DMS114 treated with DMSO at 0.1 percent for 48 hours (cell line): Measurements from ENCODE around the gene NEDD8.
"Not testable (repeated sequence)": the region's sequence is repeated elsewhere in the genome, so short reads cannot be mapped to it uniquely, and the experiment has no call there.

Source experiments
- DNase-seq: peaks from one replicate; lab custom pipeline; 2025; ENCODE audit not compliant: unreplicated experiment; lab: John Stamatoyannopoulos, UW

The NEDD8 gene

DNA sequence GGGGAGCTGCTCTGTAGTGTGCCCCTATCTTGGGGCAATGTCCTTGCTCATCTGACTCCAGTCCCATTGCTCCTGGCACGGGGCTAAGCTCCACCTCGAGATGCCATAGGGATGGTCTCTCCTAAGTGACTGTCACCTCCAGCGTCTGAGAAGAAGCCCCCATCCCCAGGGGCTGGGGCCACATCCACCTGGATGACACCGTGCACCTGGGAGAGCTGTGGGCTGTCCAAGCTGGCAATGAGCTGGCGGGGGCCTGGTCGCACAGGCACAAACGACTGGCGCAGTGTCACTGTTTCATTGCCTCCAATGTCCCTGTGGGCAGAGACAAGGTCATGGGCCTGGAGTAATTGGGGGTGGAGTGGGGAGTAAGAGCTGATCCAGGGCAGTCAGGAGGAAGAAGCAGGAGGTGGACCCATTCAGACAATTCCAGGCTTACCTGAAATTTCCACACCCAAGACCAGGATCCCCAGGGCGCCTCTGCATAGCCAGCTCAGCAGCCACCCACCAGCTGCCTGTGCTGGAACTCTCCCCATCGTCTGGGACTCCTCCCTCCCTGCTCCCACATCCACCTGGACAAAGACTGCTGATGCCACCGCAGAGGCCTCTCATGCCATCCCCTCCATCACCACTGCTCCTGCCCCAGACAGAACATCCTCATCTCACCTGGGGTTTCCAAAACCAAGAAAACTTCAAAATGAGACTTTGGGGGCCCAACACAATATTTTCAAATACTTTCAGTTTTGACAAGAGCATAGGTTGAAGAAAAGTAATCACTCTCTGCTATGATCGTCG is 17.3 kb upstream of the NEDD8 start:
- no peak for DNase-seq

DNA sequence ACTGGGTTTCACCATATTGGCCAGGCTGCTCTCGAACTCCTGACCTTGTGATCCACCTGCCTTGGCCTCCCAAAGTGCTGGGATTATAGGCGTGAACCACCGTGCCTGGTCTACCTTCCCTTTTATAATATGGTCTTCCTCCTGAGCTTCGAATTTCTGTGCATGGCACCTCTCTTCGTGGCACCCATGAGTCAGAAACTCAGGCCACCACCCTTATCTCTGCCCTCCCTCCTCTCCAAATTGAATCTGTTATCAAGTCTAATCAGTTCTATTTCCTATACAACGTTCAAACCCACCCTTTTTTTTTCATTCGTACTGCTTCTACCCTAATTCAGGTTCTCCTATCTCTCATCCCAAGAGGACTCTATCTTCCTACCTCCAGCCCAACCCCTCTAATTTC is 15.3 kb upstream of the NEDD8 start:
- DNase-seq = no peak

- no peak for DNase-seq
These were observed 14.6 kb upstream of the NEDD8 start for GRCh38 chr14:24246765-24247212.

- DNase-seq = not testable (repeated sequence)
These were observed 13.2 kb upstream of the NEDD8 start for GRCh38 chr14:24245350-24245749.

GRCh38 chr14:24243336-24243836 is 11.2 kb upstream of the NEDD8 start:
- no peak for DNase-seq

DNA sequence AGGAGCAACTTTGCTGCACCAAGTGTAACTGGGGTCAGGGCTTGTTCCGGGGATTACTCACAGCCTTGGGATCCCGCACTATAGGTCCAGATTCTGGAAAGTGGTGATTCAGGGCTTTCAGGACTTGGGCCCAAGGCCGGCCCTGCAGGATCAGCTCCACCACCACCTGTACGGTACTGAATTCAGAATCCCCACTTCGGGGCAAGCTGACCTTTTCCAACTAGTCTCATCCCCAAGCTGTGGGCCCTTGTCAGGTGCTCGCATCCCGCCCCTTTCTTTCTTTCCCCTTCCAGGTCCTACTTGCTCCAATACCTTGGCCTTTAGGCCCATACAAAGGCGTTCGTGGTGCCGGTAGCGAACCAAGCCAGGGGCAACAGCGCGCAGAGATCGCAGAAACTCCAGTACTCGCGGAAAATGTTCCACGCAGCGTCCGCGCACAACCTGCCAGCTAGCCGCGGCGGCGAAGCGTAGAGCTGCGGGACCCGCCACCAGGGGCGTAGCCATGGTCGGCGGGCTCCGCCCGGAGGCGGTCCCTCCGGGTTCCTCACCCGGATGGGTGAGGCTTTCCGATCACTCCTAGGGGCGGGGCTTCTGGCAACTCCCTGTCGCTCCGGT is 9.8 kb upstream of the NEDD8 start:
- DNase-seq = peak; percentile 94

DNA sequence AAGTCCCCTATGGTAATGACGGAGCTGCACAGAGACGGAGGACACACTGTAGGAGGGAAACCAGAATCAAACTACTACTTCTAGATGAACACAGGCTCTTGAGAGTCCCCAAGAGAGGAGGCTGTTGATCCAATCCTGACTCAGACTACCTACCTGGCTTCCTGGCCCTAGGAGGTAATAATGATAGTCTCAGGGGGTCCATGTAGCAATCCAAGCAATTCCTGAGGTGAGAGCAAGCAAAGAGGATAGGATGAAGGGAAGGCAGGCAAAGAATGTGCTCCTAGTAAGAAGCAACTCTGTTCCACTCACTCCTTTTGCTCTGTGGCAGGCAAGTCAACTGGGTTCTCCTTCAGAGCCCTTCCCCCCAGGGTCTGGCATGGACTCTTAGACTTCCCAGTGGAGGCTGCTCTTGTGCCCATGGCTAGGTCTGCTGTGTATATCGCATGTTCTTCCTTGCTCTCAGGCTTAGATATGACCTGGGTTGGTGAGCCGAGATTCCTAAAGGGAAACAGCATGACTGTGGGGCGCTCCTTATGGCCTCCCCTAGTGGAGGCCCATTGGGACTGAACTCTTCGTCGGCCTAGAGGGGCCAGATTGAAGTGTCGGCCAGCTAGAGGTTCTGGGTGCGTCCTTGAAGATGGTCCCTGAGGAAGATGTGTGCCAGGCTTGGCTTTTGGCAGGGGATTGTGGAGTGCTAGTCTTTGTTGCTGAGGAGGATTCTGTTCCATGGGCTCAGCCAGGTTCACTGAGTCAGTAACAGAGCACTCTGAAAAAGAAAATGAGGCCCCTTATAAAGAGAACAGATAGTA is 8.1 kb upstream of the NEDD8 start:
- DNase-seq = no peak

DNA sequence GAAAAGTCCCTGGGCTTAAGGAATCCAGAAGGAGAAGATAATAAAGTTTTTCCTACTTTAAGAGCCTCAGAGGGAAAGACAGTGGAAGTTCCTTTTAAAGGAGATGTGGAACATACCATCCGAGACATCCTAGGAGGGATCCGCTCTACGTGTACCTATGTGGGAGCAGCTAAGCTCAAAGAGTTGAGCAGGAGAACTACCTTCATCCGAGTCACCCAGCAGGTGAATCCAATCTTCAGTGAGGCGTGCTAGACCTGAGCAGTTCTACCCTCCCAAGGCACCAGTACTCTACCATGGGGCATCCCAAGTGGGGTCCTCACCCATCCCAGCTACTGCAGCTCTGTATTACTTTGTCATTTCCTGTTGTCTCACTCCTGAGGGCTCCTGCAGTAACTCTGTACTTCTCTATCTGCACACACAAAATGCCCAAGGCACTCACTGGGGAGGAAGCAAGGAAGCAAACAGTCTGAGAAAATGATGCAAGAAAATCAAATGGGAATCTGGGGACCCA is 6.4 kb upstream of the NEDD8 start:
- no peak for DNase-seq

GRCh38 chr14:24238123-24238522 is 6.0 kb upstream of the NEDD8 start:
- no peak for DNase-seq

DNA sequence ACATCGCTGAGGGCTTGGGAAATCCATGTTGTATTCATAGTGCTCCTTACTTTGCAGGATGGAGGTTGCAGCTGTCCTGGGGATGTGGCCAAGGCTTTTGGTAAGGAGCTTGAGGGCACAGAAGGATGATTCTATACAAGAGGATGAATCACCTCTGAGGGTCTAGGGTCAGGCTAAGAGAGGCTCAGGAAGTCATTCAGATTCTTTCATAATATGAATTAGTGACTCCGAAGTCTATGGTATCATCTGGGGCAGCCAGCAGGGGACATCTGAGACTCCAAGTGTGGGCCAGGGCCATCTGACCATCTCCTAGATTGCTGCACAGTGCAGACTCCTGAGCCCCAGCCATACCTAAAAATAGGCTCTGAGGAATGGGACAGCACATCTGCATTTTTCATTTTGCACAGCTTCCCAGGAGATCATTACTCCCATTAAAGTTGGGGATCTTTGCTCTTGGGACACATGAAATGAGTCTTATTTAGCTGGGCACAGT is 5.3 kb upstream of the NEDD8 start:
- no peak for DNase-seq

DNA sequence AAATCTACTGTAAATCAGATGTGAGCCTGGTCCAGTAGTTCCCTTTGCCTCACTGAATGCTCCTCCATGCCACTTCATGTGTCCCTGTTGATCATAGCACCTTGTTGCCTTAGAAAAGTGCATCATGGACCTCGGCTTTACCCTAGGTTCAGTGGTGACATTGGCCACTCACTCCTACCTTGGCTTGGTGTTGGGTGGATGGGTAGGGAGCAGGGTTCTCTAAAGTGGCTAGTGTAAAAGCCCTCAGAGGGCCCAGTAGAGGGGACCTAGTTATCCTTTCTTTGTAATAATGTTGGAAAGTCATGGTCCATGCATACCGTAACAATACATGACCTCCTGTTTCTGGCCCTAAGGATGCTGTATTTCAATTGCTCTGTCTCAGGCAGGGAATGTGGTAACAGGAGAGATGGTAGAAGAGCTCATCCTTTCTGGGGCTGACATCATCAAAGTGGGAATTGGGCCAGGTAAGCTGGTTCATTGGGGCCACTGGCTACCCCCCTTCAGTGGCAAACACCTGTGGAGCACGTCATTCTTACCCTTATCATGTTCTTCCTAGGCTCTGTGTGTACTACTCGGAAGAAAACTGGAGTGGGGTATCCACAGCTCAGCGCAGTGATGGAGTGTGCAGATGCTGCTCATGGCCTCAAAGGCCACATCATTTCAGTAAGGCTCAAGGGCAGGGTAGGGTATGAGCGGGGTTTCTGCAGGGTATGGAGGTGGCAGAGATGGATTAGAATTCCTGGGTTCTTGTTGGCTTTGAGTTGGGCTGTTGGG is 4.7 kb upstream of the NEDD8 start:
- no peak for DNase-seq

DNA sequence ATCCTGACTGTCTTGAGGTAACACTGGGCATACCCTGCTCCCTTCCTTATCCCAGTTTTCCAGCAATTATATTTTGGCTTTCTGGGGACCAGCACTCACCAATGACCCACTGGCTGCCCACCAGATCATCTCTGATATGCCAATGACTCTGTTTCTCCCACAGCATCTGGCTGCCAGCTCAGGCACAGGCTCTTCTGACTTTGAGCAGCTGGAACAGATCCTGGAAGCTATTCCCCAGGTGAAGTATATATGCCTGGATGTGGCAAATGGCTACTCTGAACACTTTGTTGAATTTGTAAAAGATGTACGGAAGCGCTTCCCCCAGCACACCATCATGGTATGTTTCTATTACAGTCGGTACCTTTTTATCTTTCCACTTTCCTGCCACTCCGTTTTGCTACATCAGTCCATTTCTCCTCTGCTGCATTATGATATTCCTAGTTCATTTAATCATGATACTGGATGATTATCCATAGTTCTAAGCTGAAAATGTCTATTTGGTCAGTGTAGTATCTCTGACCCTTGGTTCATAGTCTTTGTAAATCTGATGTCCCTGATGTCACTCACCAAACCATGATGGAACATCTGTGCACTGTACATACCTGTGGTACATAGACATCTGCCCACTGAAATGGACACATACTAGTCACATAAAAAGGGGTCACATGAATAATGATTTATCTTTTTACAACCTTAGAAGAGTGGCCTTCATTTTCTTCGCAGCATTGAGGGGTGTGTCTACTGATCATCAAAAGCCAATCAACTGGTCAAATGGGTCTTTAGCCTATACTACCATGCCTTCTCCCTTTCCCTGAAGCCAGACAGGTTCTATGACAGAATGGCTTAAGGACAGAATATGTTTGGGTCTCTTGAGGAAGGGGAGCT is 3.9 kb upstream of the NEDD8 start:
- DNase-seq = no peak

DNA sequence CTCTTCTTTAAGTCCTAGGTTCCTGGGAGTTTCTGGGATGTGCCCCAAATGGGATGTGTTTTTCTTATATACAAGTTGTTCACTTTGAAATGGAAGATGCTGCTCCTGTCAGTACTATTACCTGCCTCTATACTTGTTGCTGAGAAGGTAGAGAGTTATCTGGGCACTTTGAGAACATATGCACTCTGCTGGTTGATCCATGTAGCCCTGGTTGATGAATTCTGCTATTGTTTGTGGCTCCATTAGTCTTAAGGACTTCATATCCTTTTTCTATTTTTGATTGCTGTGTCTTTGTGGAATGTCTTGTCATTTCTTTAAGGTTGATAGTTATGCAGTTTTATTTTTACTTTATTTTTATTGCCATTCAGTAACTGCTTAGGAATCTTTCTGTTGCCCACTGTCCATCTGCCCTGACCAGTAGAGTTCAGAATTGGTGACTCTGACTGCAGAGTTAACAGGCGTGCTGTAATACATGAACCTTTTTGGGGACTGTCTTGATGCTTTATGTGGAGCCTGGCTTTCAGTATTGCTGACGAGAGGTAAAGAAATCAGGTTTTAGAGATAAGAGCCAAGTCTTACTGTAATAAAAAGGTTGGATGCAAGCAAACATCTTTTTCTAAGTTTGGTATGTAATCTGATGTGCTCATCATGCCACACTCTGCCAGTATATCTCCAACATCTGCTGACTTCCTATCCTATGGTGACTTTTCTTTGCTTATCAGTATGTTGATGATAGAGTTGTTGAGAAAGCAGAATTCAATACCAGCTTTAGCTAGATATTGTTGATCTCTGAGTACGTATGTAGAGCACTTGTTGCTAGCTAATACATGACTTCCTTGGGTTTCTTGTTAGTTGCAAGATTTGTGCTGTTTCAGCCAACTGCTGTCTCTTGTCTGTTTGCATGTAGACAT is 2.2 kb upstream of the NEDD8 start:
- DNase-seq = no peak

GRCh38 chr14:24233538-24233866 is 1.3 kb upstream of the NEDD8 start:
- DNase-seq = no peak

- DNase-seq = peak; percentile 82
These were observed 724 bp upstream of the NEDD8 start, which contains the start of gene GMPR2 for GRCh38 chr14:24232645-24233537. Gene GMPR2, plus strand, starts transcription at chr14:24232929. Its CDS starts 325 bp downstream, at chr14:24233254.

- no peak for DNase-seq
These were observed 675 bp downstream of the NEDD8 start for GRCh38 chr14:24231263-24232120.

DNA sequence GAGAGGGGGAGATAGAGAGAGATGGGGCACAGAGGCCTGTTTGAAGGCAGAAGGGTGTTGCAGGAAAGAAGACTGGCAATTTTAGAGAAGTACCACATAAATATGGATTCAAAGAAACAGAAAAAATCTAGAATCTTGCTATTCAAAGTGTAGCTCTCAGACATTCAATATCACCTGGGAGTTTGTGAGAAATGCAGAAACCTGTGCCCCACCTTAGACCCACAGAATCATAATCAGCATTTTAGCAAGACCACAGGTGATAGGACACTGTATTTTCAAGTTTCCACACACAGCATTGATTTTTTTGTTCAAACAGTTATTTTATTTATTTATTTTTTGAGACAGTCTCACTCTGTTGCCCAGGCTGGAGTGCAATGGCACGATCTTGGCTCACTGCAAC is 3.3 kb downstream of the NEDD8 start:
- no peak for DNase-seq
